GM12865 (cell line): ENCODE results near the gene GALNT9.
A peak's percentile ranks its signal among the peaks of the same experiment; 100 is the strongest.

Experiments used
- DNase-seq: peaks from one replicate; pipeline ENCODE4 v3.0.0; 2010; ENCODE audit warnings: low read depth
- H3K4me3 ChIP-seq: 2 replicates; pipeline ENCODE4 v1.5.1; 2011; ENCODE audit warnings: mild to moderate bottlenecking, low read depth, low read length, control low read depth
- CTCF ChIP-seq: IDR thresholded peaks from 2 replicates; pipeline ENCODE4 v1.5.1; 2011; ENCODE audit warnings: low read length, control low read depth, low read depth, inconsistent platforms; ENCODE audit not compliant: insufficient read depth; ENCODE audit errors: missing control alignments

GALNT9 gene

GRCh38 chr12:132175496-132176384 lies 153.6 kb downstream of the GALNT9 start:
- TF ChIP-seq CTCF = no peak
- no peak for DNase-seq
- H3K4me3 ChIP-seq = no peak overlapping the region

DNA sequence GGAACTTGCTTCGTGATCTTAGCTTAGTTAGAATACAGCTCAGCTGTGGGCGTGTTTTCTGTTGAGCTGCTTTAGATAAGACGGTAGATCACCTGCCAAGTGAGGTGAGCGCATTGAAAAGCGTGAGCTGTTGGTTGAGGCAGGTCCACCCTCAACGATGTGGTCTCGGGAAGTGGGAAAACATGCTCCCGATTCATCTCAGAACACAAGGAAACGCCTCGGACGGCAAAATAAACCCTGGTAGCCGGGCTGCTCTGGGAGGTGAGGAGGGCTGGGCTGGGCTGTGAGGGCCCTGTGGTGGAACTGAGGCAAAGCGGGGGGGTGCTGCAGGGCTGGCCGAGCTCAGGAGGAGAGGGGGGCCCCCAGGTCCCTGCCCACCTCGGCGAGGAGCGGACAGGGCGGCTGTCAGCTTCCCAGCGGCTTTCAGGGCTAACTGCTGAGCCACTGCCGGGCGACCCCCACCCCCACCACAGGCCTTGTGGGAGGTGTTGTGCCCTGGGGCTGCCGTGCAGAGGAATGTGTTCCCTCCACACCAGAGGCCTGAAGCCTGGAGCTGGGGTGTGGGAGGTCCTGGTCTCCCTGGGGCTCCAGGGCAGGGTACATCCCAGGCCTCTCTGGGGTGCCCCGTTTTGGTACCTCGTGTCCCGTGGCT lies 154.4 kb downstream of the GALNT9 start:
- H3K4me3 ChIP-seq = no peak overlapping the region
- DNase-seq = no peak

GRCh38 chr12:132174015-132174838 lies 155.2 kb downstream of the GALNT9 start:
- peak; percentile 27 for DNase-seq
- no peak overlapping the region for H3K4me3 ChIP-seq
- TF ChIP-seq CTCF = no peak

More for the DNA sequence above, 154.4 kb downstream of the GALNT9 start:
- no peak for TF ChIP-seq CTCF

- no peak overlapping the region for H3K4me3 ChIP-seq
- TF ChIP-seq CTCF = no peak
- DNase-seq = peak; percentile 52
Measured at GRCh38 chr12:132173135-132174014, 156.0 kb downstream of the GALNT9 start.

GRCh38 chr12:132172619-132173018 lies 156.8 kb downstream of the GALNT9 start:
- TF ChIP-seq CTCF = no peak

GRCh38 chr12:132171968-132172521 lies 157.3 kb downstream of the GALNT9 start:
- TF ChIP-seq CTCF = no peak
- no peak overlapping the region for H3K4me3 ChIP-seq
- DNase-seq = no peak

More at GRCh38 chr12:132172619-132173018, 156.8 kb downstream of the GALNT9 start:
- no peak for DNase-seq
- H3K4me3 ChIP-seq = no peak overlapping the region
